Measurements from ENCODE around the gene TMEM245.

GRCh38 chr9:109072133-109072692 lies 47.5 kb downstream of the TMEM245 start:
- TF ChIP-seq CTCF (conservative IDR thresholded peaks at IDR 0.05 in 1 of 2, IDR thresholded peaks at IDR 0.05 in 1 of 2; ENCODE audit: low read depth in 1 of 2, low read length in 2 of 2), result no peak
- no peak for TF ChIP-seq EZH2 (IDR thresholded peaks at IDR 0.05; ENCODE audit: low read length, missing control alignments)
